ENCODE results near the gene KIAA0513.

- TF ChIP-seq, protein P1, sequence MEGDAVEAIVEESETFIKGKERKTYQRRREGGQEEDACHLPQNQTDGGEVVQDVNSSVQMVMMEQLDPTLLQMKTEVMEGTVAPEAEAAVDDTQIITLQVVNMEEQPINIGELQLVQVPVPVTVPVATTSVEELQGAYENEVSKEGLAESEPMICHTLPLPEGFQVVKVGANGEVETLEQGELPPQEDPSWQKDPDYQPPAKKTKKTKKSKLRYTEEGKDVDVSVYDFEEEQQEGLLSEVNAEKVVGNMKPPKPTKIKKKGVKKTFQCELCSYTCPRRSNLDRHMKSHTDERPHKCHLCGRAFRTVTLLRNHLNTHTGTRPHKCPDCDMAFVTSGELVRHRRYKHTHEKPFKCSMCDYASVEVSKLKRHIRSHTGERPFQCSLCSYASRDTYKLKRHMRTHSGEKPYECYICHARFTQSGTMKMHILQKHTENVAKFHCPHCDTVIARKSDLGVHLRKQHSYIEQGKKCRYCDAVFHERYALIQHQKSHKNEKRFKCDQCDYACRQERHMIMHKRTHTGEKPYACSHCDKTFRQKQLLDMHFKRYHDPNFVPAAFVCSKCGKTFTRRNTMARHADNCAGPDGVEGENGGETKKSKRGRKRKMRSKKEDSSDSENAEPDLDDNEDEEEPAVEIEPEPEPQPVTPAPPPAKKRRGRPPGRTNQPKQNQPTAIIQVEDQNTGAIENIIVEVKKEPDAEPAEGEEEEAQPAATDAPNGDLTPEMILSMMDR (IDR thresholded peaks at IDR 0.05): no peak
- TF ChIP-seq POLR2A (IDR thresholded peaks at IDR 0.05) (no peak), EP300 (IDR thresholded peaks at IDR 0.05) (no peak)
Measured at GRCh38 chr16:85062845-85063244, 35.2 kb downstream of the KIAA0513 start.
